Endothelial cell of umbilical vein (primary cell): ENCODE results near the gene CTBP2. TPM values are rescaled to one million over a fixed set of nuclear protein-coding genes. Genes with fewer than 3 reads are reported as not detected.

Experiments
- BruUV-seq: library from RNA; stranded (reverse); fragments of 400-500 nt; replicated peaks from 2 replicates; lab custom pipeline; 2021; lab: Mats Ljungman, UMichigan
- CTCF ChIA-PET: fragments of 300-600, 350-600 bp; sonication (Branson Sonifier 250); formaldehyde crosslinking; loops from one replicate; lab custom pipeline; 2021; ENCODE audit warnings: antibody characterized with exemption, inconsistent platforms; lab: Charles Lee
- POLR2A ChIA-PET: fragments of 300-600, 350-600 bp; sonication (Branson Sonifier 250); formaldehyde crosslinking; loops from one replicate; lab custom pipeline; 2021; ENCODE audit warnings: antibody characterized with exemption, inconsistent platforms; lab: Charles Lee
- DNase-seq: peaks from one replicate; pipeline ENCODE4 v3.0.0-alpha.2; 2011; ENCODE audit warnings: low read depth, low spot score
- FAIRE-seq: peaks from 2 replicates; lab custom pipeline; 2011; peaks lifted over from hg19 to GRCh38; lab: Jason Lieb, UNC
- H2AFZ ChIP-seq: 2 replicates; pipeline ENCODE4 v1.6.0; 2012; ENCODE audit warnings: low read depth, low read length, control low read depth, inconsistent platforms
- H3K27ac ChIP-seq: 2 replicates; pipeline ENCODE4 v1.5.1; 2011; ENCODE audit warnings: low read depth, mild to moderate bottlenecking, control low read depth, low read length, moderate library complexity; ENCODE audit not compliant: insufficient read depth
- H3K27me3 ChIP-seq, 2 experiments: 2 replicates each; pipeline versions ENCODE4 v1.6.0 to v1.6.1; 2011; ENCODE audit warnings: low read length in 2 of 2, mixed read lengths in 1 of 2; ENCODE audit not compliant: control insufficient read depth in 2 of 2, insufficient read depth in 2 of 2
- H3K36me3 ChIP-seq, 2 experiments: 2 replicates in 1 of 2; 3 replicates in 1 of 2; pipeline ENCODE4 v1.5.1; 2011; ENCODE audit warnings: low read length in 2 of 2, mild to moderate bottlenecking in 1 of 2, moderate library complexity in 1 of 2; ENCODE audit not compliant: control insufficient read depth in 2 of 2, insufficient read depth in 2 of 2; ENCODE audit errors: extremely low read depth in 1 of 2
- H3K4me1 ChIP-seq: 3 replicates; pipeline ENCODE4 v1.5.1; 2011; ENCODE audit warnings: mild to moderate bottlenecking, low read length; ENCODE audit not compliant: control insufficient read depth, insufficient read depth; ENCODE audit errors: extremely low read depth
- H3K4me2 ChIP-seq: 2 replicates; pipeline ENCODE4 v1.6.1; 2011; ENCODE audit warnings: low read length, control low read depth, mixed read lengths; ENCODE audit not compliant: insufficient read depth
- H3K4me3 ChIP-seq, 3 experiments: fragments of 200-600 bp in 1 of 3; sonication (generic), shearing (Covaris generic) in 1 of 3; replicated peaks in 1 of 3; 2 replicates each; pipeline ENCODE4 v1.5.1; 2011 to 2016; ENCODE audit warnings: control low read depth in 3 of 3, low read length in 3 of 3, mild to moderate bottlenecking in 2 of 3, inconsistent platforms in 1 of 3, low read depth in 1 of 3, moderate library complexity in 1 of 3; ENCODE audit not compliant: insufficient read depth in 1 of 3
- H3K79me2 ChIP-seq: 2 replicates; pipeline ENCODE4 v1.6.0; 2012; ENCODE audit warnings: low read length, inconsistent platforms; ENCODE audit not compliant: control insufficient read depth, insufficient read depth
- H3K9ac ChIP-seq: replicated peaks from 2 replicates; pipeline ENCODE3; 2011; ENCODE audit warnings: low read length, control low read depth; ENCODE audit not compliant: insufficient read depth; ENCODE audit errors: extremely low read depth
- H3K9me1 ChIP-seq: replicated peaks from 3 replicates; pipeline ENCODE4 v1.6.0; 2011; ENCODE audit warnings: mild to moderate bottlenecking, low read length; ENCODE audit not compliant: control insufficient read depth, insufficient read depth; ENCODE audit errors: extremely low read depth
- H3K9me3 ChIP-seq: replicated peaks from 2 replicates; pipeline ENCODE4 v1.5.1; 2012; ENCODE audit warnings: low read length, inconsistent platforms; ENCODE audit not compliant: control insufficient read depth, insufficient read depth
- H4K20me1 ChIP-seq: replicated peaks from 2 replicates; pipeline ENCODE3; 2011; ENCODE audit warnings: mild to moderate bottlenecking, low read length; ENCODE audit not compliant: control insufficient read depth, insufficient read depth; ENCODE audit errors: extremely low read depth
- EZH2 ChIP-seq: IDR thresholded peaks from 2 replicates; pipeline ENCODE4 v1.6.1; 2012; ENCODE audit warnings: borderline replicate concordance, low read depth, mild to moderate bottlenecking, moderate library complexity, low read length, inconsistent platforms; ENCODE audit not compliant: severe bottlenecking
- FOS ChIP-seq: IDR thresholded peaks from 2 replicates; pipeline ENCODE4 v1.6.1; 2011; ENCODE audit warnings: mild to moderate bottlenecking, low read length, moderate library complexity, borderline replicate concordance; ENCODE audit not compliant: insufficient read depth
- GATA2 ChIP-seq: IDR thresholded peaks from 2 replicates; pipeline ENCODE4 v1.7.0; 2011; ENCODE audit warnings: low read depth, mild to moderate bottlenecking, moderate library complexity, mixed read lengths, low read length; ENCODE audit not compliant: insufficient read length, insufficient read depth
- JUN ChIP-seq: IDR thresholded peaks from 2 replicates; pipeline ENCODE4 v1.6.1; 2011; ENCODE audit warnings: borderline replicate concordance, low read depth; ENCODE audit not compliant: insufficient read length, insufficient read depth
- MYC ChIP-seq: IDR thresholded peaks from one replicate; pipeline ENCODE4 v1.6.1; 2011; ENCODE audit warnings: mild to moderate bottlenecking, low read depth, low read length
- POLR2A ChIP-seq: IDR thresholded peaks from 2 replicates; pipeline ENCODE4 v1.6.1; 2012; ENCODE audit warnings: low read depth, mild to moderate bottlenecking, control low read depth, low read length
- POLR2AphosphoS5 ChIP-seq: IDR thresholded peaks from 2 replicates; pipeline ENCODE4 v1.6.1; 2012; ENCODE audit warnings: low read depth, mild to moderate bottlenecking, control low read depth, low read length, moderate library complexity; ENCODE audit not compliant: insufficient read depth
- dilution Hi-C: fragments of 300-500 bp; cut with MboI; formaldehyde crosslinking; loops from one replicate; pipeline ENCODE4 v1.15.0; 2019; ENCODE audit warnings: low sequenced_read_pairs; ENCODE audit not compliant: extremely low pct_ligation_motif_present
- intact Hi-C: fragments of 100-400 bp; cut with micrococcal nuclease; formaldehyde crosslinking; loops from one replicate; pipeline ENCODE4 v1.10.0; 2022
- polyA plus RNA-seq, 4 experiments: library from polyadenylated mRNA; depleted of rRNA in 3 of 4; stranded (reverse) in 3 of 4; unstranded in 1 of 4; fragments of >200 nt; gene quantifications; 2 replicates each; pipeline versions ENCODE4 v1.2.1 to v1.2.3, GENCODE V29; 2011 to 2012; ENCODE audit warnings: missing spikeins in 1 of 4
- total RNA-seq: library from RNA; stranded (reverse); gene quantifications from 2 replicates; pipeline ENCODE4 v1.2.3, GENCODE V29; 2021
- TF ChIP-seq, protein P1 (sequence below), 2 donors: IDR thresholded peaks; 1 replicate in 1 of 2; 2 replicates in 1 of 2; pipeline ENCODE4 v1.5.1; 2011; ENCODE audit warnings: low read length in 2 of 2, mild to moderate bottlenecking in 2 of 2, moderate library complexity in 2 of 2, control low read depth in 1 of 2, inconsistent platforms in 1 of 2, low read depth in 1 of 2; ENCODE audit not compliant: insufficient read depth in 1 of 2; ENCODE audit errors: extremely low read depth in 1 of 2
- TF ChIP-seq, protein P2 (sequence below): IDR thresholded peaks from 2 replicates; pipeline ENCODE4 v1.6.1; 2011; ENCODE audit not compliant: insufficient read depth, insufficient read length

The CTBP2 gene
- total and polyA plus RNA-seq, 2 donors (not counting 3 experiments of a cell fraction or from before 2014, with no cell fraction given), result 118 to 128 TPM

DNA sequence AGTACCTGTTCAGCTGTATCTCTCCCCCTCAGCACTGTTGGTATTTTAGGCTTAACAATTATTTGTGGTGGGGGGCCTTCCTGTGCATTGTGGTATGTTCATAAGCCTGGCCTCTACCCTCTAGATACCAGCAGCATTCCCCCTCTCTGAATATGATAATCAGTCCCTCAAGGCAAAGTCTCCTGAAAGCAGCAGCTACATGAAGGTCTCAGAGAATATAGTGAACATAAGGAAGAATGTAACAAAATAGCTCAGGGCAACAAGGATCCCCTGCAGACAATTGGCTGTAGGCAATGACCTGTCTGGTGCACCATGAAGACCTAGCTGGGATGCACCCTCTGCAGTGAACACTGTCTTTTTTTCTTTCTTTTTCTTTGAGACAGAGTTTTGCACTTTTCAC is 86.4 kb downstream of the CTBP2 start:
- FAIRE-seq (no peak), DNase-seq (no peak)
- Histone ChIP-seq H3K4me3 (no peak overlapping the region), H3K4me1 (peaks cover 22% of the 10 kb centered on the region), H2AFZ (no peak overlapping the region), H3K36me3 (peaks cover 4 to 10% of the 10 kb centered on the region in 2 experiments), H3K9me1 (no peaks in the 10 kb centered on the region), H4K20me1 (no peaks in the 10 kb centered on the region), H3K27me3 (no peaks in the 10 kb centered on the region), H3K4me2 (no peak overlapping the region), H3K27ac (no peak overlapping the region), H3K79me2 (peaks cover 78% of the 10 kb centered on the region), H3K9me3 (no peaks in the 10 kb centered on the region), H3K9ac (no peak overlapping the region)
- BruUV-seq, result no TSS peak
- intact Hi-C loops (no loop called here), dilution Hi-C loops (no loop called here)
- TF ChIP-seq JUN (no peak), POLR2A (no peak), EZH2 (no peak), MYC (no peak), GATA2 (no peak), FOS (no peak), POLR2AphosphoS5 (no peak)
- TF ChIP-seq, protein P1, sequence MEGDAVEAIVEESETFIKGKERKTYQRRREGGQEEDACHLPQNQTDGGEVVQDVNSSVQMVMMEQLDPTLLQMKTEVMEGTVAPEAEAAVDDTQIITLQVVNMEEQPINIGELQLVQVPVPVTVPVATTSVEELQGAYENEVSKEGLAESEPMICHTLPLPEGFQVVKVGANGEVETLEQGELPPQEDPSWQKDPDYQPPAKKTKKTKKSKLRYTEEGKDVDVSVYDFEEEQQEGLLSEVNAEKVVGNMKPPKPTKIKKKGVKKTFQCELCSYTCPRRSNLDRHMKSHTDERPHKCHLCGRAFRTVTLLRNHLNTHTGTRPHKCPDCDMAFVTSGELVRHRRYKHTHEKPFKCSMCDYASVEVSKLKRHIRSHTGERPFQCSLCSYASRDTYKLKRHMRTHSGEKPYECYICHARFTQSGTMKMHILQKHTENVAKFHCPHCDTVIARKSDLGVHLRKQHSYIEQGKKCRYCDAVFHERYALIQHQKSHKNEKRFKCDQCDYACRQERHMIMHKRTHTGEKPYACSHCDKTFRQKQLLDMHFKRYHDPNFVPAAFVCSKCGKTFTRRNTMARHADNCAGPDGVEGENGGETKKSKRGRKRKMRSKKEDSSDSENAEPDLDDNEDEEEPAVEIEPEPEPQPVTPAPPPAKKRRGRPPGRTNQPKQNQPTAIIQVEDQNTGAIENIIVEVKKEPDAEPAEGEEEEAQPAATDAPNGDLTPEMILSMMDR (IDR thresholded peaks at IDR 0.05; ENCODE audit: extremely low read depth in 1 of 2, insufficient read depth in 1 of 2, low read depth in 1 of 2, low read length in 2 of 2), result no peak
- TF ChIP-seq, protein P2, sequence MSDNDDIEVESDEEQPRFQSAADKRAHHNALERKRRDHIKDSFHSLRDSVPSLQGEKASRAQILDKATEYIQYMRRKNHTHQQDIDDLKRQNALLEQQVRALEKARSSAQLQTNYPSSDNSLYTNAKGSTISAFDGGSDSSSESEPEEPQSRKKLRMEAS, result no peak
- ChIA-PET POLR2A (no interaction called here), CTCF (interaction anchor here (0.9 to 1.7 kb wide), 2 partner anchors 13 to 57 kb away, joined by 3 to 5 read pairs; no protein-coding TSS in a partner anchor)
